K562 (cell line): Measurements from ENCODE around the gene VEGFA.

ENCODE experiments used
- FOXM1 ChIP-seq, 2 experiments: fragments of 450-650 bp in 1 of 2; sonication (generic) in 1 of 2; formaldehyde crosslinking in 1 of 2; IDR thresholded peaks; 2 replicates each; pipeline versions ENCODE4 v1.6.1 to v1.9.0; 2017 to 2022; ENCODE audit warnings: low read depth in 2 of 2, mild to moderate bottlenecking in 2 of 2, missing genetic modification reagents in 1 of 2, moderate library complexity in 1 of 2
- JUND ChIP-seq, 2 experiments: IDR thresholded peaks; 2 replicates in 1 of 2; 3 replicates in 1 of 2; pipeline ENCODE4 v1.6.1; 2011; ENCODE audit warnings: borderline replicate concordance in 2 of 2, low read depth in 2 of 2, low read length in 2 of 2, improper control_type of control experiment in 1 of 2, missing biosample characterization in 1 of 2, missing genetic modification characterization in 1 of 2, missing genetic modification reagents in 1 of 2
- MTA1 ChIP-seq: fragments of 450-650 bp; IDR thresholded peaks from 2 replicates; pipeline ENCODE4 v1.6.1; 2017; ENCODE audit warnings: borderline replicate concordance
- MYBL2 ChIP-seq, 2 experiments: fragments of 450-650 bp in 1 of 2; sonication (generic) in 1 of 2; formaldehyde crosslinking in 1 of 2; IDR thresholded peaks; 2 replicates each; pipeline versions ENCODE4 v1.6.1 to v1.8.1; 2017 to 2022; ENCODE audit warnings: borderline replicate concordance in 1 of 2, inconsistent platforms in 1 of 2, low read depth in 1 of 2, mild to moderate bottlenecking in 1 of 2, missing genetic modification reagents in 1 of 2, moderate library complexity in 1 of 2
- NFXL1 ChIP-seq: fragments of 450-650 bp; formaldehyde crosslinking; IDR thresholded peaks from 2 replicates; pipeline ENCODE4 v1.4.0; 2021; ENCODE audit warnings: mild to moderate bottlenecking
- POLR2AphosphoS5 ChIP-seq: IDR thresholded peaks from 2 replicates; pipeline ENCODE4 v1.6.1; 2011; ENCODE audit warnings: mild to moderate bottlenecking, low read depth, low read length, moderate library complexity; ENCODE audit not compliant: control insufficient read depth, insufficient read depth
- RAD21 ChIP-seq, 2 experiments: fragments of 250-450 bp in 1 of 2; fragments of 450-650 bp in 1 of 2; sonication (Bioruptor Pico) in 1 of 2; formaldehyde crosslinking in 1 of 2; IDR thresholded peaks in 1 of 2; conservative IDR thresholded peaks in 1 of 2; 2 replicates each; pipeline versions ENCODE4 v1.4.0 to v1.8.0; 2020 to 2022; ENCODE audit warnings: mild to moderate bottlenecking in 2 of 2, moderate library complexity in 1 of 2
- SETDB1 ChIP-seq: IDR thresholded peaks from one replicate; pipeline ENCODE4 v1.6.1; 2012; ENCODE audit warnings: low read length, control low read depth, inconsistent platforms
- ZNF408 ChIP-seq: fragments of 250-450 bp; sonication (Bioruptor Pico); IDR thresholded peaks from 2 replicates; pipeline ENCODE4 v1.4.0; 2020; ENCODE audit warnings: low read depth, mild to moderate bottlenecking, moderate library complexity
- TF ChIP-seq, protein P1 (sequence below), 2 experiments: fragments of 450-650 bp; IDR thresholded peaks; 2 replicates each; pipeline ENCODE4 v1.6.1; 2016
- TF ChIP-seq, protein P2 (sequence below): fragments of 450-650 bp; formaldehyde crosslinking; IDR thresholded peaks from 2 replicates; pipeline ENCODE4 v1.4.0; 2020; ENCODE audit warnings: mild to moderate bottlenecking, moderate library complexity

DNA sequence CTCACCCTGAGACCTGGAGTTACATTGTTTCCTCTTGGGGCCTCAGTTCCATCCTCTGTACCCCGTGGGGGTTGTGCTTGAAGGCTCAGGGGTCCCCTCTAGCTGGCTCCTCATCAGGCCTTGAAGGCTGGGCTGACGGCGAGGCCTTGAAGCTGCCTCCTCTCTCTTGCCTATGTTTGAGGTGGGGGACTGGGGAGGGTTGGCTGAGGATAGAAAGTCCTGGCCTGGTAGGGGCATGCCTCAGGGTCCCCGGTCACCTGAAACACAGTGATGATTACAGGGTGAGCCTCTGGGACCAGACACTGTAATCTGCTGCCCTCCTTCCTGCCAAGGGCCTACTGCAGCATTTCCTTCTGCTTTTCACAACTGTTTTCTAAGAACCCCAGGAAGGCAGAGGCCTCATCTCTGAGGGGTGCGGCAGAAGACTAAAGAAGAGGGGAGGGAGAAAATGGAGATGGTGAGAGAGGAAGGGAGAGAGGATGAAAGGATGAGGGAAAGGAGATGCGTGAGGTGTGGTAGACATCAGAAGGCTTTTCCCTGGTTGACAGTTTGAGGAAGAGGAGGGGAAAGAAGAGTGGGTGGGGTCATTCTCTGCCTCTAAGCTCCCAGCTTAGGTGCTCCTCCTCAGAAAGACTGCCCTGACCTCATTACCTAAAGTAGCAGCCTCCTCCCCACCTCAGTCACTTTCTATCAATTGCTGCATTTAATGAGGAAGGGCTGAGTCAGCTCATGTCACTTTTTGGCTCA lies 29.7 kb downstream of the VEGFA start:
- TF ChIP-seq NFXL1 (CRISPR knock-in tag) (no peak), MYBL2 (IDR thresholded peaks at IDR 0.05; ENCODE audit: low read depth) (no peak), MYBL2 (CRISPR knock-in tag; IDR thresholded peaks at IDR 0.05; ENCODE audit: borderline replicate concordance) (no peak), RAD21 (CRISPR knock-in tag; conservative IDR thresholded peaks at IDR 0.05 in 1 of 2, IDR thresholded peaks at IDR 0.05 in 1 of 2) (no peak), POLR2AphosphoS5 (no peak), FOXM1 (IDR thresholded peaks at IDR 0.05; ENCODE audit: low read depth) (no peak), FOXM1 (CRISPR knock-in tag; IDR thresholded peaks at IDR 0.05; ENCODE audit: low read depth) (no peak), ZNF408 (no peak), MTA1 (no peak), SETDB1 (no peak), JUND (IDR thresholded peaks at IDR 0.05; ENCODE audit: borderline replicate concordance, low read depth, low read length) (no peak), JUND (tag; IDR thresholded peaks at IDR 0.05; ENCODE audit: borderline replicate concordance, low read depth, low read length) (0 out of 3 replicates have a peak, but pooled peaks have one; percentile 18)
- TF ChIP-seq, protein P1, sequence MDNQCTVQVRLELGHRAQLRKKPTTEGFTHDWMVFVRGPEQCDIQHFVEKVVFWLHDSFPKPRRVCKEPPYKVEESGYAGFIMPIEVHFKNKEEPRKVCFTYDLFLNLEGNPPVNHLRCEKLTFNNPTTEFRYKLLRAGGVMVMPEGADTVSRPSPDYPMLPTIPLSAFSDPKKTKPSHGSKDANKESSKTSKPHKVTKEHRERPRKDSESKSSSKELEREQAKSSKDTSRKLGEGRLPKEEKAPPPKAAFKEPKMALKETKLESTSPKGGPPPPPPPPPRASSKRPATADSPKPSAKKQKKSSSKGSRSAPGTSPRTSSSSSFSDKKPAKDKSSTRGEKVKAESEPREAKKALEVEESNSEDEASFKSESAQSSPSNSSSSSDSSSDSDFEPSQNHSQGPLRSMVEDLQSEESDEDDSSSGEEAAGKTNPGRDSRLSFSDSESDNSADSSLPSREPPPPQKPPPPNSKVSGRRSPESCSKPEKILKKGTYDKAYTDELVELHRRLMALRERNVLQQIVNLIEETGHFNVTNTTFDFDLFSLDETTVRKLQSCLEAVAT (IDR thresholded peaks at IDR 0.05): no peak
- TF ChIP-seq, protein P2, sequence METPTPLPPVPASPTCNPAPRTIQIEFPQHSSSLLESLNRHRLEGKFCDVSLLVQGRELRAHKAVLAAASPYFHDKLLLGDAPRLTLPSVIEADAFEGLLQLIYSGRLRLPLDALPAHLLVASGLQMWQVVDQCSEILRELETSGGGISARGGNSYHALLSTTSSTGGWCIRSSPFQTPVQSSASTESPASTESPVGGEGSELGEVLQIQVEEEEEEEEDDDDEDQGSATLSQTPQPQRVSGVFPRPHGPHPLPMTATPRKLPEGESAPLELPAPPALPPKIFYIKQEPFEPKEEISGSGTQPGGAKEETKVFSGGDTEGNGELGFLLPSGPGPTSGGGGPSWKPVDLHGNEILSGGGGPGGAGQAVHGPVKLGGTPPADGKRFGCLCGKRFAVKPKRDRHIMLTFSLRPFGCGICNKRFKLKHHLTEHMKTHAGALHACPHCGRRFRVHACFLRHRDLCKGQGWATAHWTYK (CRISPR knock-in tag): no peak
